IMR-90 (cell line): ENCODE data around the gene SIRT7.

Source experiments
- CEBPB ChIP-seq: IDR thresholded peaks from 2 replicates; pipeline ENCODE4 v1.6.1; 2012; ENCODE audit warnings: low read depth, low read length, improper control_type of control experiment
- ELK1 ChIP-seq: fragments of 150-350 bp; IDR thresholded peaks from 2 replicates; pipeline ENCODE4 v1.6.1; 2016; ENCODE audit warnings: low read depth, mild to moderate bottlenecking, low read length, moderate library complexity, borderline replicate concordance
- MAFK ChIP-seq: IDR thresholded peaks from 2 replicates; pipeline ENCODE4 v1.6.1; 2012; ENCODE audit warnings: low read depth, low read length, improper control_type of control experiment
- MAZ ChIP-seq: IDR thresholded peaks from 2 replicates; pipeline ENCODE4 v1.6.1; 2012; ENCODE audit warnings: low read depth, mild to moderate bottlenecking, low read length, improper control_type of control experiment, moderate library complexity, borderline replicate concordance
- POLR2A ChIP-seq: IDR thresholded peaks from 2 replicates; pipeline ENCODE4 v1.6.1; 2012; ENCODE audit warnings: mild to moderate bottlenecking, low read depth, low read length
- RAD21 ChIP-seq: IDR thresholded peaks from 2 replicates; pipeline ENCODE4 v1.6.1; 2012; ENCODE audit warnings: low read length, improper control_type of control experiment
- RCOR1 ChIP-seq: IDR thresholded peaks from 2 replicates; pipeline ENCODE4 v1.6.1; 2012; ENCODE audit warnings: mild to moderate bottlenecking, low read length, improper control_type of control experiment; ENCODE audit not compliant: insufficient replicate concordance
- RFX5 ChIP-seq: IDR thresholded peaks from 2 replicates; pipeline ENCODE4 v1.8.0; 2012; ENCODE audit warnings: low read depth, mild to moderate bottlenecking, low read length, moderate library complexity
- SMC3 ChIP-seq: fragments of 150-350 bp; IDR thresholded peaks from 2 replicates; pipeline ENCODE4 v1.6.1; 2016; ENCODE audit warnings: low read depth, mild to moderate bottlenecking, antibody characterized with exemption, low read length, moderate library complexity
- TF ChIP-seq, protein P1 (sequence below): conservative IDR thresholded peaks from 2 replicates; pipeline ENCODE4 v1.5.1; 2012; ENCODE audit warnings: mild to moderate bottlenecking, low read depth, low read length, improper control_type of control experiment
- TF ChIP-seq, protein P2 (sequence below): fragments of 150-350 bp; IDR thresholded peaks from 2 replicates; pipeline ENCODE4 v1.6.1; 2017; ENCODE audit warnings: mild to moderate bottlenecking, antibody characterized with exemption, low read length, low read depth

- TF ChIP-seq POLR2A (peak; percentile 65; the same call in 1 of the 2 replicates), CEBPB (no peak), RFX5 (no peak), RAD21 (no peak), ELK1 (no peak), SMC3 (no peak), RCOR1 (no peak), MAFK (no peak), MAZ (no peak)
- TF ChIP-seq, protein P1, sequence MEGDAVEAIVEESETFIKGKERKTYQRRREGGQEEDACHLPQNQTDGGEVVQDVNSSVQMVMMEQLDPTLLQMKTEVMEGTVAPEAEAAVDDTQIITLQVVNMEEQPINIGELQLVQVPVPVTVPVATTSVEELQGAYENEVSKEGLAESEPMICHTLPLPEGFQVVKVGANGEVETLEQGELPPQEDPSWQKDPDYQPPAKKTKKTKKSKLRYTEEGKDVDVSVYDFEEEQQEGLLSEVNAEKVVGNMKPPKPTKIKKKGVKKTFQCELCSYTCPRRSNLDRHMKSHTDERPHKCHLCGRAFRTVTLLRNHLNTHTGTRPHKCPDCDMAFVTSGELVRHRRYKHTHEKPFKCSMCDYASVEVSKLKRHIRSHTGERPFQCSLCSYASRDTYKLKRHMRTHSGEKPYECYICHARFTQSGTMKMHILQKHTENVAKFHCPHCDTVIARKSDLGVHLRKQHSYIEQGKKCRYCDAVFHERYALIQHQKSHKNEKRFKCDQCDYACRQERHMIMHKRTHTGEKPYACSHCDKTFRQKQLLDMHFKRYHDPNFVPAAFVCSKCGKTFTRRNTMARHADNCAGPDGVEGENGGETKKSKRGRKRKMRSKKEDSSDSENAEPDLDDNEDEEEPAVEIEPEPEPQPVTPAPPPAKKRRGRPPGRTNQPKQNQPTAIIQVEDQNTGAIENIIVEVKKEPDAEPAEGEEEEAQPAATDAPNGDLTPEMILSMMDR = no peak
- TF ChIP-seq, protein P2, sequence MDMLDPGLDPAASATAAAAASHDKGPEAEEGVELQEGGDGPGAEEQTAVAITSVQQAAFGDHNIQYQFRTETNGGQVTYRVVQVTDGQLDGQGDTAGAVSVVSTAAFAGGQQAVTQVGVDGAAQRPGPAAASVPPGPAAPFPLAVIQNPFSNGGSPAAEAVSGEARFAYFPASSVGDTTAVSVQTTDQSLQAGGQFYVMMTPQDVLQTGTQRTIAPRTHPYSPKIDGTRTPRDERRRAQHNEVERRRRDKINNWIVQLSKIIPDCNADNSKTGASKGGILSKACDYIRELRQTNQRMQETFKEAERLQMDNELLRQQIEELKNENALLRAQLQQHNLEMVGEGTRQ = no peak
Measured at GRCh38 chr17:81870981-81871386, 47.0 kb downstream of the SIRT7 start, which contains the start of gene ARHGDIA.
